ENCODE results near the gene VPS37B.
A peak's percentile ranks its signal among the peaks of the same experiment; 100 is the strongest.
"Not testable (repeated sequence)": the region's sequence is repeated elsewhere in the genome, so short reads cannot be mapped to it uniquely, and the experiment has no call there.

VPS37B gene, protein sequence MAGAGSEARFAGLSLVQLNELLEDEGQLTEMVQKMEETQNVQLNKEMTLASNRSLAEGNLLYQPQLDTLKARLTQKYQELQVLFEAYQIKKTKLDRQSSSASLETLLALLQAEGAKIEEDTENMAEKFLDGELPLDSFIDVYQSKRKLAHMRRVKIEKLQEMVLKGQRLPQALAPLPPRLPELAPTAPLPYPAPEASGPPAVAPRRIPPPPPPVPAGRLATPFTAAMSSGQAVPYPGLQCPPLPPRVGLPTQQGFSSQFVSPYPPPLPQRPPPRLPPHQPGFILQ

DNA sequence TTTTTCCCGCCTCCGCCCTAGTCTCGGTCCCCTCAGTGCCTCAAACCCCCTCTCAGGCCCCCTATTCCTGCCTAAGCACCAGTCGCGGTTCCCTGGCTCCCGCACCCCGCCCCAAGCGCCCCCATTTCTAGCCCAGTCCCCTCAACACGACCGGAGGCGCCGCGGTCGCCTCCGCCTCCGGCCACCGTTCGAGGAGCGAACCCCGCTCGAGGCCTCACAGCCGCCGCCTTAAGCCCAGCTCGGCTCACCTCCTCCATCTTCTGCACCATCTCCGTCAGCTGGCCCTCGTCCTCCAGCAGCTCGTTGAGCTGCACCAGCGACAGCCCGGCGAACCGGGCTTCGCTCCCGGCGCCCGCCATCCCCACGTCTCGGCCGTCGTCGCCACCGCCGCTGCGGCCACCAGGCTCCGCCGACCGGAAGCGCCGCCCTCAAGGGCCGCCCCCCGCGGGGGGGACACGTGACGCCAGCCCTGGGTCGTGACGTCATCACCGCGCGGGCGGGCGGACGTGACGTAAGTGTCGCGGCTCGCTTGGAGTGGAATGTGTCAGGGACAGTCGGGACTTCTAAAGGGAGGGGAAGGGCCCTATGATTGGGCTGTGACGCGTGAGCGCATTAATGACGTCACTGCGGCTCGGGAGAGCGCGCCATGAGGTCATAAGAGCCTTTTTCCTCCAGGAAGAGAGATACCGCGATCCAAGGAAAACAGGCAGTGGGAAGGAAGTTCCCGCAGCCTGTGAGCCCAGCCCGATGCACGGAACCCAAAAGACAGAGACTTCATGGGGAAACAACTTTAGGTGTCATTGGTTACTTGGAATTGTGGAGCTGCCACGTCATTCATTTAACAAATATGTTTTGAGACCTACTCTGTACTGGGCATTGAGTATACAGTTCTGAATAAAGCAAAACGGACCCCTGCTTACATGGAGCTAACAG lies at the start of gene VPS37B:
Gene VPS37B, minus strand, starts transcription at position 421 of the 933 bp plus-strand sequence. Its CDS starts 62 bp downstream, at position 359.
- peak; percentile 80 for DNase-seq (ENCODE audit: low read depth)

DNA sequence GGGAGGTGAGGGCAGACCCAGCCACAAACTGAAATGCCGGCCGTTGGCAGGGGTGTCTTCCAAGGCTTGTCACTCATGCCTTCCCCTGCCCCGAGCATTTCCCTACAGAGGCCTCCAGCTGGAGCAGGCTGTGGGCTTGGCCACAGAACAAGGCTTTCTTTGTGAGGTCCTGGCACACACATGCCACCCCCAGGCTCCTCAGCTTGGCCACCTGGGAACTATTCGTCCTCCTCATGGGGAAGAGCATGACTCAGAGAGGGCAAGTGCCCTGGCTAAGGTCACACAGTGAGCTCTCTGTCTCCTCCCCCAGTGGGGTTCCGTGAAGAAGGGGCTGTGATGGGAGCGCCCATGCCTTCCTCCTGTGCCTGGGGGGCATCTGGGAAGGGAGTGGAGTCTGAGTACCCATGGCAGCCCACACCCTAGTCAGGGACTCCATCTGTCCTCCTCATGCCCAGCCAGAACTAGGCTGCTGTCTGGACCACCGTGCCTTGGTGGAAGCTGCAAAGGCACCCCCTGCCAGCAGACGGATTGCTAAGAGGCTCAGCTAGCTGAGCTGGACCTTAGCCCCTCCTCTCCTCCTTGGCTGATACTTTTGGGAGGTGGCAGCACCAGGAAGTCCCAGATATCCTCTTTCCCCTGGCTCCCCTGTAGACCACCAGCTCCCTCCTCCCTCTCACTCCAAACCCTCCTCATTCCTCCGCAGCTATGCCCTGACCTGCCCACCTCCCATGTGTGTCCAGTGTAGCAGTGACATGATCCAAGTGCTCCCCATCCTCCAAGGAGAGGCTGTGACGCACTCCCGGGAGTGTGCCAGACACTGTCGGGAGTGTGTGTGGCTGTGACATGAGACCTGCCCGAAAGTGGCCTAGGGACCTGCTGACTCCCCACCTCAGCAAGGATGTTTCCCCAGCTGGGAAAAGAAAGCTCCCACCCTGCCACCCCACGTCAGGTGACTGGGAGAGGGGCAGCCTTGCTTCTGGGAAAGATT lies 49.0 kb upstream of the VPS37B start:
- no peak for DNase-seq (ENCODE audit: low read depth)

DNA sequence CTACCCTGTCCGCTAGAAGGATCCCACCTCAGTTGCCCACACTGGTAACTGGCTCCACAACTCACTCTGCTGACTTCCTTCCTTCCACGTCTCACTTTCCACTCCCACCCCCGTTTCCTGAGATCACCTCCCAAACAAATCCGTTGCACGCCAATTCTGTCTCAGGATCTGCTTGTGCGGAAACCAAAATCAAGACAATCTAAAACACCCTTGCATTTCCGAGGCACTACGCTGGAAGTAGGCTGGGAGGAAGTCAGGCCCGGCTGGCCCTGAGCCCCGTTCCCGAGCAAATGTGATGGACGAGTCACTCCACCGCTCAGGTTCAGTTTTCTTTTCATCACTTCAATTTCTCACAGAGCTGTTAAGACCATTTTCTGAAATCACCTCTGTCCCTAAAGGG lies 47.3 kb upstream of the VPS37B start:
- DNase-seq (ENCODE audit: low read depth), result no peak

DNA sequence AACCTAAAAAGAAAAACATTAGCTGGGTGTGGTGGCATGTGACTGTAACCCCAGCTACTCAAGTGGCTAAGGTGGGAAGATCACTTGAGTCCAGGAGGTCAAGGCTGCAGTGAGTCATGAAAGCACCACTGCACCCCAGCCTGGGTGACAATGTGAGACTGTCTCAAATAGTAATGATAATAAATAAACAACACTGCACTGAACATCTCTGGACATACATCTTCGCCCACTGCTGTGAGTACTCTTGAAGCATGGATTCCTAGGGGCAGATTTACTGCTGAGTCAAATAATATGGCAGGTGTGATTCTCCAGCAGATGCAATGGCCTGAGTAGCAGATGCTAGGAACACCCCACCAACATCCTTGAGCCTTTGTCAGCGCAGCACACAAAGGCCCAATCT lies 46.7 kb upstream of the VPS37B start:
- DNase-seq (ENCODE audit: low read depth), result no peak

DNA sequence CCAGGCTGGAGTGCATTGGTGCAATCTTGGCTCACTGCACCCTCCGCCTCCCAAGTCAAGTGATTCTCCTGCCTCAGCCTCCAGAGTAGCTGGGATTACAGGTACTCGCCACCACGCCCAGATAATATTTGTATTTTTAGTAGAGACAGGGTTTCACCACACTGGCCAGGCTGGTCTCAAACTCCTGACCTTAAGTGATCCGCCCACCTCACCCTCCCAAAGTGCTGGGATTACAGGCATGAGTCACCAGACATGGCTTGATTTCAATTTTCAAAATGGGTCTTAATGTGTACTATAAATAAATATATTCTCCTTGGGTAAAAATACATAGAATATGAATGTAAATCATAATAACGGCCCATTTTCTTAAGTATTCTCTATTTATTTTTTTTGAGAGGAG lies 45.4 kb upstream of the VPS37B start:
- DNase-seq (ENCODE audit: low read depth), result not testable (repeated sequence)

DNA sequence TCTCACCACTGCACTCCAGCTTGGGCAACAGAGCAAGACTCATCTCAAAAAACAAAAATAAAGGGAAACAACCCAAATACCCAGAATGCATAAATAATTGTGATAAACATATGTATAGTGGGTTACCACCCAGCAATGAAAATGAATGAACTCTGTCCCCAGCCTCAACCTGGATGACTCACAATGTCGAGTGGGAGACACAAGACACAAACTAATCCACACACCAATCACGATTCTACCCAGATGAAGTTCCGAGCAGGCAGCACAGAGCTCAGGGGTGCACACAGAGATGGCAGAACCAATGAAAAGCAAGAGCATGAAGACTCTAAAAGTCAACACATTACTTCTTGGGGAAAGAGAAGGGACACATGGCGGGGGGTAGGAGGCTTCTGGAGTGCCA lies 43.2 kb upstream of the VPS37B start:
- no peak for DNase-seq (ENCODE audit: low read depth)

DNA sequence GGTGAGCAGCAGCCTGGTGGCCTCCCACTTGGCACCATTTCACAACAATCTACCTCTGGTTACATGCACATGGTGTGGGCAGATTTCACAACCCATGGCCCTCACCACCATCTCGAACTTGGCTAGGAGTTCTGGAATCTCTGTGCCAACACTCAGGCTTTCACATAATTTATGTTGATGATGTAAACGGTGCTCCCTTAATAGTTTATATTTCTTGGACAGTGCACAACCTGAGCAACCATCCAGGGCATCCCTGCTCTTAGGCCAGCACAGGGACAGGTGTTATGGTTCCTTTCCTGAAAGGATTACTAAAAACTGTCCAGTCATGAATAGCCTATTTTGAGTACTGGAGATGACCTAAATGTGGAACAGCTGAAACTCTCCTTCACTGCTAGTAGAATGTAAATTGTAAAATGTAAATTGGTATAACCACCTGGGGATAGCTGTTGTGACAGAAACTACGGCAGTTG lies 41.7 kb upstream of the VPS37B start:
- DNase-seq (ENCODE audit: low read depth), result no peak

DNA sequence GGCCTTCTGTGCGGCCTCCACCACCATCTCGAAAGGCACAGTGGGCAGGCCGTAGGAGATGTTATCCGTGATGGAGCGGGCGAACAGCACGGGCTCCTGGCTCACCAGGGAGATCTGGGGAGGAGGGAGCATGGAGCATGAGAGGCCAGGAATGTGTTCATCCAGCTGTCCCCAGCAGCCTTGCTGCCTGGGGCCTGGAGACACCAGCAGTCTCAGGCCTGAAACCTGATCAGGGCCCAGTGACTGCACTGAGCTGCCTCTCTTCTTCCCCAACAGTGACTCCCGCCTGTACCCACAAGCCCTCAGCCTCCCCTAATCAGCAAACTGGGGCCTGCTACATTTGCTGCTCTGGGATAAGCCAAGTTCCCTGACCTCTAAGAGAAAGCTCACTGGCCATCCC lies 39.4 kb upstream of the VPS37B start:
- no peak for DNase-seq (ENCODE audit: low read depth)

DNA sequence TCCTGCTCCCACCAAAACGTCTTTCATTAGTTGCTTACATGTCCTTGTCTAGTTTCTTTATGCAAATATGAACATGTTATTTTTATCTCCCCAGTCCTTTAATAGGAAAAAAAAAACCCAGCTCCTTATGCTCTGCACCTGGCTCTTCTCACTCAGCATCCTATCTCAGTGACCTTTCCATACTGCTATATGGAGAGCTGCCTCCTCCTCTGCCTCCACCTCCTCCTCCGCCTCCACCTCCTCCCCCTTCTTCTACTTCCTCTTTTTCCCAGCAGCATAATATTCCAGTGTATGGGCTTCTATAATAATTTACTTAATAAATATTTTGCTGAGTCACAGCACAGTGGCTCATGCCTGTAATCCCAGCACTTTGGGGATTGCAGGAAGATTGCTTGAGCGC lies 38.8 kb upstream of the VPS37B start:
- DNase-seq (ENCODE audit: low read depth), result no peak

DNA sequence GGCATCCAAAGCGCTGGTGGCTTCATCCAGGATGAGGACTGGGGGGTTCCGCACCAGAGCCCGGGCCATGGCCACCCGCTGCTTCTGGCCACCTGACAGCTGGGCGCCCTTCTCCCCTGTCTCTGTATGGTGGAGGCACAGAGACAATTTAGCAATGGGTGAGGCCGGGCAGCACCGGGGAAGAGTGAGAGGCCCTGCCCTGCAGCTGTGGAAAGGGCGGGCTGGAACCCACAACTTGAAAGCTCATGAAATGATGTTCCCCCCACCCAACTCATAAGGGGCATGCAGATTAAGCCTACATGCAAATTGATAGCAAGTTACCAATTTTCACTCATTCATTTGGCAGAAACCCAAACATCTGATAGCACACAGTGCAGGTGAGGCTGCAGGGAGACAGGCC lies 36.3 kb upstream of the VPS37B start:
- DNase-seq (ENCODE audit: low read depth), result no peak

DNA sequence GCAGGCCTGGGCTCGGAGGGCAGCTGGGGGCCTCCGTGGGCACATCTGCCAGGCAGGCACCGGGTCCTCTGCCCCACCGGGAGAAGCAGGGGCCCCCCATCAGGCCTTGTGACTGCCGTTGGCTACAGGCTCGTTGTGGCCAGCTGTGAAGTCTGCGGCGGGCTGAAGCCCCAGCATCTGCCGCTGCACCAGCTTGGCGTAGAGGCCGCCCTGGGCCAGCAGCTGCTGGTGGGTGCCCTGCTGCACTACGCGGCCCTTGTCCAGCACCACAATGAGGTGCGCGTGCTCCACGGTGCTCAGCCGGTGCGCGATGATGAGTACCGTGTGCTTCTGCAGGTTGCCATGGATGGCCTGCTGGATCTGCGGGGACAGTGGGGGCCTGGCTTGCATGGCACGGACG lies 33.9 kb upstream of the VPS37B start:
- DNase-seq (ENCODE audit: low read depth), result no peak

DNA sequence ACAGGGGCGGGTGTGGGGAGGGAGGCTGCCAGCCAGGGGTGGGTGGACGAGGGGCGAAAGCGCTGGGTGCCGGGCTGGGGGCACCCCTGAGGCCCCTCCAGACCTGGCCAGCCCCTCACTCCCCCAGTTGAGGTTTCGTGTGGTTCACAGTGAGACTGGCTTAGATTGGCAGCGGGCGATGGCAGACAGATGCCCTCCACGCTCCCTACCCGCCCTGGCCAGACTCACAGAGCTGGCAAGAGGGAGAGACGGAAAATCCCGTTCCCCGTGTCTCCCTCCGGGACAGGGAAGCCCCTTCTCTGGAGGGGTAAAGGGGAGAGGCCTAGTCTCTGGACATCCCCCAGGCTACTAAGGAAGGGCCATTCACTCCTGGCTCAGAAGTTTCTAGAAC lies 33.2 kb upstream of the VPS37B start:
- DNase-seq (ENCODE audit: low read depth), result no peak

DNA sequence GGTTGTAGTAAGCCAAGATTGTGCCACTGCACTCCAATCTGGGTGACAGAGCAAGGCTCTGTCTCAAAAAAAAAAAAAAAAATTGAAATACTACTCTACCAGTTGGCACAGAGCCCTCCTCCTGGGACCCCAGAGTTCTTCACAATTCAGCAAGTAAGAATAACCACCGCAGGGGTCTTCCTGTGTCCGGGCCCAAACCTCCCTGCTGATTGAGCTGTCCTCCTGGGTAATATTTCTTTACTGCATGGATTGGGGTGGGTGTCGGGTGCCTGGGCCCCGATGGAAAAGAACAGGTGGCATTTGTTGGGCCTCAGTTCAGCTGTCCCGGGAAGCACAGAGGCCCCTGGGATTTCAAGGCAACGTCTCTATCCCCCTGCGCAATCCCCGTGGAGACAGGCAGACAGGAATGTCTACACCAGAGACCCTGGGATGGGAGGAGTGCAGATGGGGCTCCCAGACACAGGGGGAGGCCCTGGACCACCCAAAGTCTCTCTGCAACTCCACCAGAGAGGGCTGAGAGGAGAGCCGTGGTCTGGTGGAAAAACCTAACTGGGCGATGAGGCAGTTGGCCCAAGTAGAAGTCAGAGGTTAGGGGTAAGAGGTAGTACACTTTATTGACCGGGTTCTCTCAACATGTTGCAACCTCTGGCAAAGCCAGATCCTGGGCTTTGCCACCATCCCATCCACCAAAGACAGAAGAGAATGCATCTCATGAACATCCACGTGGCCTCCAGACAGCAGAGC lies 32.7 kb upstream of the VPS37B start:
- DNase-seq (ENCODE audit: low read depth), result no peak

DNA sequence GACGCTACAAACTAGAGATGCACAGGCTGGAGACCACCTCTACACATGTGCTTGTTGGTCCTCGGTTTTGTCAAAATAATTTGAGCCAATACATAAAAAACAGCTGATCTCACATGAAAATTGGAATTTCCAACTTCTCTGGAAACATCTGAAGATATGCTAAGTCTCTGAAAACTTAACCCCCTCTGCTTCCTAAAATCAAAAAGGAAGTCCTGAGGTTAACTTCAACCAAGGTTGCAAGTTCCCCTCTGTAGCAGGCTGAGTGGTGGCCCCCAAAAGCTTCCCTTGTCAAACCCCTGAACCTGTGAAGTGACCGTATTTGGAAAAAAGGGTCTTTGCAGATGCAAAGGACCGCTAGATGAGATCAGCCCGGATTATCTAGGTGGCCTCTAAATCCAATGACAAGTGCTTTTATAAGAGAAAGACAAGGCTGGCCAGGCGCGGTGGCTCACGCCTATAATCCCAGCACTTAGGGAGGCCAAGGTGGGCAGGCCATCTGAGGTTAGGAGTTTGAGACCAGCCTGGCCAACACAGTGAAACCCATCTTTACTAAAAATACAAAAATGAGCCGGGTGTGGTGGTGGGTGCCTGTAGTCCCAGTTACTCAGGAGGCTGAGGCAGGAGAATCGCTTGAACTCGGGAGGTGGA lies 32.0 kb upstream of the VPS37B start:
- DNase-seq (ENCODE audit: low read depth), result no peak

DNA sequence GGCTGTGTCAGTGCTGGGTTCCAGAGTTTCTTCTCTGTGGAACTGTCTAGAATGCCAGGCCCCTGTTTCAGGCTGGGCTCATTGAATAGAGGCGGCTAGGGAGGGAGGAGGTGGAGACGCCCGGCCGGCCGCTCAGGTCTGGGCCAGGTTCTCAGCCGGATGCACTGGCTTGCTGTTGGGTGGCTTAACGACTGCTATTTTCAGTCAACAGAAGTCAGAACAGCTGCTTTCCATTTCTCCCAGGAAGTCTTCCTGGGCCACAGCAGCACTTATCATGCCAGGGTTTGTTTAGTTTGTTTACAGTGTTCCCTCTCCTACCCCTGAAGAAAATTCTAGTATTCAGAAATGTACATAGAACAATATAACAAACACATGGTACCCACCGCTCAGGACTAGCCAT lies 26.0 kb upstream of the VPS37B start:
- no peak for DNase-seq (ENCODE audit: low read depth)

DNA sequence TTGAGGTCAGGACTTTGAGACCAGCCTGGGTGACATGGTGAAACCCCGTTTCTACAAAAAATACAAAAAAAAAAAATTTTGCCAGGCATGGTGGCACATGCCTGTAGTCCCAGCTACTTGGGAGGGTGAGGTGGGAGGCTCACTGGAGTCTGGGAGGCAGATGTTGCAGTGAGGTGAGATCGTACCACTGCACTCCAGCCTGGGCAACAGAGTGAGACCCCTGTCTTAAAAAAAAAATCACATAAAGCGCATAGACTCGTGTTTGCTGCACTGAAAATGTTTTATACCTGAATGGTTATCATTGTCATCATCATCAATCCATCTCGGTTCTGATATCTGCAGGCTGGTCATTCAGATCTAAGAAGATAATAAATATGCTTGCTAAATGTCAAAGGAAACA lies 24.8 kb upstream of the VPS37B start:
- DNase-seq (ENCODE audit: low read depth), result no peak

DNA sequence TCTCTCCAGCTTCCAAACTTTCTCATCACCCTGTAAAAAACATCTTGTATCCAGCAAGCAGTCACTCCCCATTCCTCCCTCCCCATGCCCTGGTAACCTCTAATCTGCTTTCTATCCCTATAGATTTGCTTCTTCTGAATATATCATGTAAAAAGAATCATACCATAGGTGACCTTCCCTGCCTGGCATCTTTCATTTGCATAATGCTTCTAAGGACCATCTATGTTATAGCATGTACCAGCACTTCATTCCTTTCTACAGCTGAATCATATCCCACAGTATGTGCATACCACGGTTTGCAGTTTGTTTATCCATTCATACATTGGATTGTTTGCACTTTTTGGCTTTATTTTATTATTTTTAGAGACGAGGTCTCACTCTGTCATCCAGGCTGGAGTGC lies 22.9 kb upstream of the VPS37B start:
- DNase-seq (ENCODE audit: low read depth), result no peak

DNA sequence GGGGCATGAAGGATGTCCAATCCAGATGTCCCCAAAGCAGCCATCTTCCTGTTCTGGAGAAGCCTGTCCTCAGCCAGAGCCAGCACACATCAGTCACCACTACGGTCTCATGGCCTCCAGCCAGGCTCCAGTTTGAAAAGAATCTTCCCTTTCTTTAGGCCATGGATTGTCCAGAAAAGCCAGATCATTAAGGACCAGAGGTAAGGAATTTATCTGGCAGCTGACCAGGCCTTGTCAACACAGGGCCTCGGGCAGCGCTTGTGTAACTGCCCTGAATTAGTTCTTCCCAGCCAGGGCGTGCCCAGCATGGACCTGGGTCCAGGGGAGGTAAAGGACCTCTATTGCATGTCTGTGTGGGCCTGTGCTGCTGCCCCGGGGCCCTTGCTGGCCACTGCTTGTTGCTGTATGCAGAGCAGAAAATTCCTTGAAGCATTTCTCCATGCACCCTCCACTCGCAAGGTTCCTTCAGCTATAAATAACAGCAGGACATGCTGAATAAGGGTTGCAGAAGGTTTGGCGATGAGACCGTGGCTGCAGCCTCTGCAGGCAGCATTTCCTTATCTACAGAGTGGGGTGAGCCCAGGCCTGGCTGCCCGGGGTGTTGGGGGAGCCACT lies 21.7 kb upstream of the VPS37B start:
- DNase-seq (ENCODE audit: low read depth), result no peak

DNA sequence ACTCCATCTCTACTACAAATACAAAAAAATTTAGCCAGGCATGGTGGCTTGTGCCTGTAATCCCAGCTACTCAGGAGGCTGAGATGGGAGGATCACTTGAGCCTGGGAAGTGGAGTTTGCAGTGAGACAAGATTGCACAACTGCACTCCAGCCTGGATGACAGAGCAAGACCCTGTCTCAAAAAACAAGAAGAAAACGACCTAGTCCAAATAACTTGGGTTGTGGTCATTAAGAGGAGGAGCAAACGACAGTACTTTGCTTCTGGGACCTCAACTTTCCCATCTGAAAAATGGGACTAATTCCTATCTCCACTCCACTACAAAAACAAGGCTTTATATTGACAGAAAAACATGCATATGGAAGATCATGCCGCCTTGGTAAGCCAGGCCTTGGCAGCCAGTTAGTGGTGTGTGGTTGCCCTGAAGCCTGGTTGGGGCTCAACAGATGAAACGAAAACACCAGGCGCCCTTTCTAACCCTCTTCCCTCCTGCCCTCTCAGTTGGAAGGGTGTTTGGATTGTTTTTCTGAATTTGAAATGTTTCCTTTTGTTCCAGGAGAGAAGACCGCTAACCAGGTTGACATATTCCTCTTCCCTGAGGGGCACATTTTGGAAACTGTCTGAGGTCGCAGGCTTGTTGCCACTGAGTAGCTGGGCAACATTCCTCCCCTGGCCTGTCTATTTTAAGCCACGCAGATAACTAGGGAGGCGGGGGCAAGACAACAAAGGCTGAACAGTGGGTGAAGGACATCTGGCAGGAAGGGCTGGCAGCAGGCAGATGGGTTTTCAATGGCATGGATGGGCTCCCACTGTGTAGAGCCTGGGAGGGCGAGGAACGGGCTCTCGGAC lies 13.7 kb upstream of the VPS37B start:
- no peak for DNase-seq (ENCODE audit: low read depth)

Measured in stimulated activated CD8-positive, alpha-beta memory T cell treated with anti-CD3 and anti-CD28 coated beads, Interleukin-12 subunit alpha, Interleukin-12 subunit beta, amount 100 ng/mL, for 1 hour (primary cell).